ENCODE measurements around the gene CLDN18.

Gene CLDN18

DNA sequence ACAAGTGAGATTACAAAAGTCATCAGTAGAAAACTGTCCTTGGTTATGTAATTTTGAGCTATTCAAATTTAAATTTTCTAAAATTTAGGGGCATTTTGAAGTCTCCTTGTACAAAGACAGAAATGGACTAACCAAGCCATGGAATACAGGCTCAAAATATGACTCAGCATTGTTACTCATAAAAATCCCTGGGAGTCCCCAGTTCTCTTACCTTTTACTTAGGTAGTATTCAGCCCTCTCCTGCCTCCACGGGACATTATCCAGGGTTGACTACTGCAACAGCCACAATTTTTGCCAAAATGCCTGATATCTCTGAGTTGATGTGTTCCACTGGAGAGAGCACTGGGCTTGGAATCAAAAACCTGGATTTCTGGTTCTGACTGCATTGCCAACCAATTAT, 25.0 kb downstream of the CLDN18 start:
- H3K4me3 ChIP-seq (ENCODE audit: low read depth, low read length) = no peak overlapping the region
- TF ChIP-seq, protein P1, sequence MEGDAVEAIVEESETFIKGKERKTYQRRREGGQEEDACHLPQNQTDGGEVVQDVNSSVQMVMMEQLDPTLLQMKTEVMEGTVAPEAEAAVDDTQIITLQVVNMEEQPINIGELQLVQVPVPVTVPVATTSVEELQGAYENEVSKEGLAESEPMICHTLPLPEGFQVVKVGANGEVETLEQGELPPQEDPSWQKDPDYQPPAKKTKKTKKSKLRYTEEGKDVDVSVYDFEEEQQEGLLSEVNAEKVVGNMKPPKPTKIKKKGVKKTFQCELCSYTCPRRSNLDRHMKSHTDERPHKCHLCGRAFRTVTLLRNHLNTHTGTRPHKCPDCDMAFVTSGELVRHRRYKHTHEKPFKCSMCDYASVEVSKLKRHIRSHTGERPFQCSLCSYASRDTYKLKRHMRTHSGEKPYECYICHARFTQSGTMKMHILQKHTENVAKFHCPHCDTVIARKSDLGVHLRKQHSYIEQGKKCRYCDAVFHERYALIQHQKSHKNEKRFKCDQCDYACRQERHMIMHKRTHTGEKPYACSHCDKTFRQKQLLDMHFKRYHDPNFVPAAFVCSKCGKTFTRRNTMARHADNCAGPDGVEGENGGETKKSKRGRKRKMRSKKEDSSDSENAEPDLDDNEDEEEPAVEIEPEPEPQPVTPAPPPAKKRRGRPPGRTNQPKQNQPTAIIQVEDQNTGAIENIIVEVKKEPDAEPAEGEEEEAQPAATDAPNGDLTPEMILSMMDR (IDR thresholded peaks at IDR 0.05; ENCODE audit: borderline replicate concordance, insufficient read depth, low read depth, low read length) = no peak

DNA sequence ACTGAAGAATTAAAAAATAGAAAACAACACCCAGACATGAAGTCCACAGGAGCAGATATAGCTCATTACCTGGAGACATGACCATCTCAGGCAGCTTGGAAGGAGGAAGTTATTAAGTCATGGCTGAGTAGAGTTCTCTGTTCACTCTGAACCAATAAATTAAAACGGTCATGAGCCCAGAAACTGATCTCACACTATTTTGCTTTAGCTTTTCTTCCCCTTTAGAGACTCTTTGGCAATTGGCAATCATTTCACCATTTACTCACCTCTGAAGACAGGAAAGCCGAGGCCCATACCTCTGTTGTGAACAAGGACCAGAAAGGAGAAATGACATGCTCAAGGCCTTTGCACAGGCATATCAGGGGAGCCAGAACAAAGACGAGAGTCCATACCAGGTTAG, 26.6 kb downstream of the CLDN18 start:
- TF ChIP-seq, protein P1 (IDR thresholded peaks at IDR 0.05; ENCODE audit: borderline replicate concordance, insufficient read depth, low read depth, low read length) = no peak
- H3K4me3 ChIP-seq (ENCODE audit: low read depth, low read length) = no peak overlapping the region

DNA sequence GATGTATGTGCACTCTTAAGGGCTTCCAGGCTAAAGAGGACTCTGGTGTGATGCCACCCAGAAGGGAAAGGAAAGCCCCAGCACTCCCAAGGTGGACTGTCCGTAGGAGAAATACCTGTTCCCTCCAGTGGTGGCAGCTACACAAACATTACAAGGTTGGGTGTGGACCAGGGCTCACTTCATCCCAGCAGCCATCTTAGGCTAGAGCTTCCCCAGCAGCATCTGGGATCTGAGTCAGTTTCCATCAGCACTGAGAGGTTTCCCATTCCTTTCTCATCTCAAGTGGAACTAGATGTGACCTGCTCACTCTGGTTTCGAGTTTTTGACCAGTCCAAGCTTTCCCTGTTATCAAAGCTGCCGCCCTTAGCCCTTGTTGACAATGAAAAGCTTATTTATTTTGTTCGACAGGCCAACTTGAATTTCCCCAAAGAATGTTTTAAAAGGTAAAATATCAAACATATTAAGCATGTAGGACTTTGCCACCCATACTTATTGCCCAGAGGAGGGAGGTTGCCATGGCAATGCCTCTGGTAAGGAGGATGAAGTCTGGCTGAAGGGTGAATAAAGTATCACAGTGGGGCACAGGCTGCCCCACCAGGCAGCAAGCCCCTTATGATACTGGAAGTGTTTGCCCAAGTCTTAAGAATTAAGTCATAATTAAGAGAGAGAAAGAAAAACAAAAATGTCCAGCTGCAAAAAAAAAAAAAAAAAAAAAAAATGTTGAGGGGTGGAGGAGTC, 28.9 kb downstream of the CLDN18 start:
- H3K4me3 ChIP-seq (ENCODE audit: low read depth, low read length) = no peak overlapping the region
- TF ChIP-seq, protein P1 (IDR thresholded peaks at IDR 0.05; ENCODE audit: borderline replicate concordance, insufficient read depth, low read depth, low read length) = no peak

DNA sequence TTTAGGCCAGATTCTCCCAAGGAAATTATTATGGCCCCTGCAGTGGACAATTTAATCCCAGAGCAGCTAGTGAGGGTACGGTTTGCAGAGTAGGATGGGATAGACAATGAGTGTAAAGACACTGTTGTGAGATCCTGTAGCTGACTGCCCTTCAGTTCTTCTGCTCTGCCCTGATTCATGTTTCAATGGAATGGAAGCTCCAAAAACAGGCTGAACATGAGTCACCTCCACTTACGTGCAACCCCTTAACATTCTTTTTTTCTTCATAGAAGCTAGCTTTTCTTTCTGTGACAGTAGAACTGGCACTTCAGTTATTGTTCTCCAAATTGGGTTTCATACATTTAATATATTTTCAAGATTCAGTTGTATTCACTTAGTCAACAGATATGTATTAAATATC, 32.1 kb downstream of the CLDN18 start:
- H3K4me3 ChIP-seq (ENCODE audit: low read depth, low read length) = no peak overlapping the region
- TF ChIP-seq, protein P1 (IDR thresholded peaks at IDR 0.05; ENCODE audit: borderline replicate concordance, insufficient read depth, low read depth, low read length) = no peak

DNA sequence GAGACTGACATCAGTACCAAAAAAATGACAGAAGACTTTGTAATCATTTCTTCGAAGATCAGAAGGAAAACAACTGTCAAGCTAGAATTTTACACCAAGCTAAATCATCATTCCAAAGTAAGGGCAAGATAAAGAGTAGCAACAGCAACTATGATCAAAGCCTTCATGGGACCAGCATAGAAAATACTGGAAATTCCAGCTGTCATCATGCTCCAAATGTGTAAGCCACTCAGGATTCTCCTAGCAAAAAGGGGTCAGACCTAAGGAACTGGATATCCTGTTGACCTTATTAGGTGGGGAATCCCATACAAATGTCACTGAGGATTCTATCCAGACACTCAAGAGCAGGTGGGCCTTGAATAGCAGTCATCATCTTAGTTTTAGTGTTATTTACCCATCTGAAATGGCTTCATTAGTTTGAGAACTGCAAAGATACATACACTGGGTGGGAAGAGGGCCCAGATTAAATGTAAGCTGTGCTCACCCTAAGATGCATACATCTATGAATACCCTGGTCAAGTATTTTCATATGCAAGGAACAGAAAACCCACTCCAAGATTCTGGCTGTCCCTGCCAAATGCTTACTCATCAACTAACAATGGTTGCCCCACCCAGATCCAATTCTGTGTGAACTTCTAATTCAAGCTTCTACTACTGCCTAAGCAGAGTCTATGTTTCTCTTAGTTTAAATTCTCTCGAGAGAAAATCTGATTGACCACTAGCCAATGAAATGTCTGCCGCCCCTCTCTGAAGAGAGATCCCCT, 33.5 kb downstream of the CLDN18 start:
- no peak overlapping the region for H3K4me3 ChIP-seq (ENCODE audit: low read depth, low read length)
- TF ChIP-seq, protein P1 (IDR thresholded peaks at IDR 0.05; ENCODE audit: borderline replicate concordance, insufficient read depth, low read depth, low read length) = no peak

DNA sequence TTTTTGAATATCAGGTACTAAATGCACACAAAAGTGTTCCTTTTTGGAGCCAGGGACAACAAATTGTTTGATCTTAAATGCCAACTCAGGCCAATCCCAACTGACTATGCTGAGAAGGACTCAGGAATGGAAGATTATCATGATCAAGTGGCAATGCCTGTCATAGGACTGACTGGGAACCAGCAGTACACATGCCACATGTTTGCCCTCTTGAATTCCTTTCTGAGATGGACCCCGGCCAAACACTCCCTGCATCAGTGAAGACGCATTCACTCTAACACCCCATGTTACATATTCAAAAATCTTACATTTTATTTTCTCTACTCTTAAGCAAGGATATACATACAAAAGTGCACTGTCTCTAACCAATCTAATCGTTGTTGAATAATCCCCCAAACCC, 36.1 kb downstream of the CLDN18 start:
- TF ChIP-seq, protein P1 (IDR thresholded peaks at IDR 0.05; ENCODE audit: borderline replicate concordance, insufficient read depth, low read depth, low read length) = no peak

DNA sequence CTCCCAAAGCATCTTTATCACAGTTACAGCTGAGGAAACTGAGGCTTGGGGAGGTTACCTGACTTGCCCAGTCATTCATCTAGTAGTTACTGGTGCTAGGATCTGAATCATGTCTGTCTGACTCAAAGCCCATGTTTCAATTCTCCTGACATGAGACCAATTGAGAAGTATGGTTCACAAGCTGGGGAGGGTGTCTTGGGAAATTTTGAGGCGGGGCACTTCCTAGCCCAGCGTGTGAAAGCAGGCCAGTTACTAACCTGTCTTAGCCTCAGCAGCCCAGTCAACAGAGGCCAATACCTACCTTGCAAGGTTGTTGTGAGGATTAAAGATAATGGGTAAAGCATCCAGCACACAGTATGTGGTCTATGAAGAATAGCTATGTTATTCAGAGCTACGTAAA, 37.0 kb downstream of the CLDN18 start:
- TF ChIP-seq, protein P1 (IDR thresholded peaks at IDR 0.05; ENCODE audit: borderline replicate concordance, insufficient read depth, low read depth, low read length) = no peak

More for the DNA sequence above, 36.1 kb downstream of the CLDN18 start:
- no peak overlapping the region for H3K4me3 ChIP-seq (ENCODE audit: low read depth, low read length)

More for the DNA sequence above, 37.0 kb downstream of the CLDN18 start:
- no peak overlapping the region for H3K4me3 ChIP-seq (ENCODE audit: low read depth, low read length)

All from GM12875 (cell line).